COLO668 (cell line): ENCODE results near the gene LSM7.
A peak's percentile ranks its signal among the peaks of the same experiment; 100 is the strongest.

ENCODE experiments used
- DNase-seq: peaks from one replicate; lab custom pipeline; 2025; ENCODE audit not compliant: unreplicated experiment; lab: John Stamatoyannopoulos, UW

The LSM7 gene

DNA sequence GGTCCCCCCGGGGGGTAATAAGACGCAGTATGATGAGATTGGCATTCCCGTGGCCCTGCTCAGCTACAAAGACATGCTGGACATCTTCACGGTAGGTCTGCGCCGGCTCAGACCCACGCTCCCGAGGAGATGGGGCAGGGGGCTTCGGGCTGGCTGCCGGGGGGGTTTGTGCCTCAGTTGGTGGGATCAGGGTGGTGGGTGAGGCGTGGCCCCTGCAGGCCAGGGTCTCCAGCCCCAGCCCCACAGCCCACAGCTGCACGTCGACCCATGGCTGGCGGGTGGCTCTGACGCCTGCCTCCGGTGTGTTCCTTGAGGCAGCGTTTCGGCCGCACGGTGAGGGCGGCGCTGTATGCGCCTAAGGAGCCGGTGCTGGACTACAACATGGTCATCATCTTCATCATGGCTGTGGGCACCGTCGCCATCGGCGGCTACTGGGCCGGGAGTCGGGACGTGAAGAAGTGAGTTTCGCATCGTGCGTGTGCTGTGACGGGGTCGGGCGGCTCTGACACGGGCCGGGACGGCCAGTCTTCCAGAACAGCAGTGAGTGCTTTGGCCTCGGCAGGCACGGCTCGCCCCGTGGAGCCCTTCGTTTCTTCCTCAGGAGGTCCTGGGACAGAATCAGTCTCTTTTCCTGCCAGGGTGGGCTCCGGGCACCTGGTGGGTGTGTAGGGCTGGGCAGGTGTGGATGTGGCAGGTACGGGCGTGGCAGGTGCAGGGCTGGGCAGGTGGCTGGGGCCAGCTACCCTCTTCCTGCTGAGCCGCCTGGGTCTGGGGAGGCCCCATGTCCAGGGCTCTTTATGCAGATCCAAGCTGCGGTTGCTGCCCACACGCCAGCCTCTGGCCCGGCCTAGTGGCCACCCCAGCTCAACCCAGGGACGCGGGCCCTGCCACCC is 10.6 kb upstream of the LSM7 start:
- peak; percentile 54 for DNase-seq

DNA sequence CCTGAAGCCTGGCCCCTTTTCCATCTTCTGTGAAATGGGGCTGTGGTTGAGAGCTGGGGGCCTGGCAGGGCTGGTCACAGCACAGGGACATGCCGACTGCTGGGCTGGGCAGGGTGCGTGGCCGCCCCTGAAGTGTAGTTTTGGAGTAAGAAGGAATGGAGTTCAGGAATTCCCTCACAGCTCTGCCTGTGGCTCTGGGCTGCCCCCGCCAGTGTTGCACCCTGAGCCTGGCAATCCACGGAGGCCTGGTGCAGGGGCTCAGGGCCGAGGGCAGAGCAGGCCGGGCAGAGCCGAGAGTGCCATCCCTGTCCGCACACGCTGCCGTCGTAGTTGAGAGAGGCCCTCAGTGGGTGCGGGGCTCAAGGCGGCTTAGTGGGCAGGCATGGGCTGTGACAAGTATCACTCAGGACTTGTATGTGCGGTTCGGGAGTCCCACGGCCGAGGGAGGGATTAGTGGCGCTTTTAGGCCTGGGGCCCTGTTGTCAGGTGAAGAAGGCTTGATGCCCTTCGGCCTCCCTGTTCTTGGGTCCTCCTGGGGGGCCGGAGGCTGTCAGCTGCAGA is 9.7 kb upstream of the LSM7 start:
- no peak for DNase-seq

DNA sequence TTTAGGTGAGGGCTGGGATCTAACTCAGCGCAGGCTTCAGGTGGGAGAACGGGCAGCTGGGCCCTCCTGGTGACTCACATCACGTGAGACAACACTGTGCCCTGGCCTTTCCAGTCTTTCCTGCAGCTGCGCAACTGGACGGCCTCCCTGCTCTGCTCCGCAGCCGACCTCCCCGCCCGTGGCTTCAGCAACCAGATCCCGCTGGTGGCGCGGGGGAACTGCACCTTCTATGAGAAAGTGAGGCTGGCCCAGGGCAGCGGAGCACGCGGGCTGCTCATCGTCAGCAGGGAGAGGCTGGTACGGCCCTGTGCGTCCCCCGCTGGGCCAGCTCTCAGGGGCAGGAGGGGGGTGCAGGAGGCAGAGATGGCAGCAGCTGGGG is 8.9 kb upstream of the LSM7 start:
- DNase-seq, result peak; percentile 96

DNA sequence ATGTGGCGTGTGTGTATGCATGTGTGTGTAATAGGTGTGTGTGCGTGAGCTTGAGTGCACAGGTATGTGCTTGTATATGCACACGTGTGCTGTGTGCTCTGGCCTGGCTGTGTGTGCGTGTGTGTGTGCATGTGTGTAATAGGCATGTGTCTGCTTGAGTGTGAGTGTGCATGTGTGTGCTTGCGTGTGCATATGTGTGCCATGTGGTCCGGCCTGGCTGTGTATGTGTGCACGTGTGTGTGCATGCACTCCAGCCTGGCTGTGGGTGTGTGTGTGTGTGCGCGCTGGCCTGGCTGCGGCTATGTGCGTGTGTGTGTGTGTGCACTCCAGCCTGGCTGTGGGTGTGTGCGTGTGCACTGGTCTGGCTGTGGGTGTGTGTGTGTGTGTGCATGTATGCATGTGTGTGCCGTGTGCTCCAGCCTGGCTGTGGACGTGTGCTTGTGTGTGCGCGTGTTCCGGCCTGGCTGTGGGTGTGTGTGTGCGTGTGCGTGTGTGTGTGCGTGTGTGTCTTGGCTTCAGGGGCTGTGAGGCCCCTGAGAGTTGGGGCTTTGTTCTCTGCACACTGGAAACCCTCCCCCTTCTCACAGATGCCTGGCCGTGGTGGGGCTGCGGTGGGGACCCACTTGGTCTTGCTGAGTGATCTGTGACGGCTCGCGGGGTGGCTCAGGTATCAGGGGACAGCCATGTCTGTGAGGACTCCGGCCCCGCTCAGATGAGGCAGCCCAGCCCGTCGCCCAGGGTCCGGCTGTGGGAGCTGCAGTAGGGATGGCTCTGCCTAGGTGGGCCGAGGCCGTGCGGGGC is 8.3 kb upstream of the LSM7 start:
- no peak for DNase-seq

DNA sequence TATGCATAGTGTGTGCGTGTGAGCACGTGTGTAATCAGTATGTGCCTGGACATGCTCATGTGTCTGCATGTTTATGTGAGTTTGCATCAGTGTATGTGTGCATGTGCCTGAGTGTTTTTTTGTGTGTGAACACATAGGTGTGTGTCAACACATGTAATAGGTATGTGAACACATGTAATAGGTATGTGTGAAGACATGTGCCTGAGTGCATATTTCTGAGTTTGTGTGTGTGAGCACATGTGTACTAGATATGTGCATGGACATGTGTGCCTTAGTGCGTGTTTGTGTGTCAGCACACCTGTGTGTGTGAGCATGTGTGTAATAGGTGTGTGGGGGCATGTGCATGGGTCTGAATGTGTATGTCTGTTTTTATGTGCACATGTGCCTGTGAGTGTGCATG is 7.5 kb upstream of the LSM7 start:
- DNase-seq, result no peak

DNA sequence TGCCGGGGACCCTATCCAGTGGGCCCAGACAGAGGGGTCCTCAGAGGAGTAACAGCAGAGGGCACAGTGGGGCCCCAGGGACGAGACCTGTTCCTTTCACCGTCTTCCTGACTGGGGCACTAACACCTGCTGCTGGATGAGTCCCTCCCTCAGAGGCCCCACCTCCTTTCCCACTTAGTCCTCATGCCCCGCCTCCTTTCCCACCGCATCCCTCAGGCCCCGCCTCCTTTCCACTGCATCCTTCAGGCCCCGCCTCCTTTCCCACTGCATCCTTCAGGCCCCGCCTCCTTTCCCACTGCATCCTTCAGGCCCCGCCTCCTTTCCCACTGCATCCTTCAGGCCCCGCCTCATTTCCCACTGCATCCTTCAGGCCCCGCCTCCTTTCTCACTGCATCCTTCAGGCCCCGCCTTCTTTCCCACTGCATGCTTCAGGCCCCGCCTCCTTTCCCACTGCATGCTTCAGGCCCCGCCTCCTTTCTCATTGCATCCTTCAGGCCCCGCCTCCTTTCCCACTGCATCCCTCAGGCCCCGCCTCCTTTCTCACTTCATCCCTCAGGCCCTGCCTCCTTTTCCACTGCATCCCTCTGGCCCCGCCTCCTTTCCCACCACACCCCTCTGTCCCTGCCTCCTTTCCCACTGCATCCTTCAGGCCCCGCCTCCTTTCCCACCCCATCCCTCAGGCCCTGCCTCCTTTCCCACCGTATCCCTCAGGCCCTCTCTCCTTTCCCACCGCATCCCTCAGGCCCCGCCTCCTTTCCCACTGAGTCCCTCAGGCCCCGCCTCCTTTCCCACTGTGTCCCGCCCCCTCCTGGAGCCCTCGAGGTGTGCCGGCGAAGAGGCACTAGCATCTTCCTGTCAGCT is 6.8 kb upstream of the LSM7 start:
- peak; percentile 36 for DNase-seq

DNA sequence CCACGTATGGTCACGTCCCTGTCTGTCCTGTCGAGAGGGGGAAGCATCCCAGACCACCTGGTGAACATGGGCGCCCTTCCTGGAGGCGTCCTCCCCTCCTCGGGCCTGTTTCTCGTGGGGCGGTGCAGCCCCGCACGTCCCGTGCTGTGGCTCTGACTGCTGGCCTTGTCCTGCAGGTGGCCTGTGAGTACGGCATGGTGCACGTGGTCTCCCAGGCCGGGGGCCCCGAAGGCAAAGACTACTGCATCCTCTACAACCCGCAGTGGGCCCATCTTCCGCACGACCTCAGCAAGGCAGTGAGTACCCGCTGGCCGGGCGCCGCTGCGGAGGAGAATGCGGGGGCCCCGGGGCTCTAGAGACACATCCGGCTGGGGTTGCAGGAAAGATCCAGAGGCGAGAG is 6.0 kb upstream of the LSM7 start:
- no peak for DNase-seq

DNA sequence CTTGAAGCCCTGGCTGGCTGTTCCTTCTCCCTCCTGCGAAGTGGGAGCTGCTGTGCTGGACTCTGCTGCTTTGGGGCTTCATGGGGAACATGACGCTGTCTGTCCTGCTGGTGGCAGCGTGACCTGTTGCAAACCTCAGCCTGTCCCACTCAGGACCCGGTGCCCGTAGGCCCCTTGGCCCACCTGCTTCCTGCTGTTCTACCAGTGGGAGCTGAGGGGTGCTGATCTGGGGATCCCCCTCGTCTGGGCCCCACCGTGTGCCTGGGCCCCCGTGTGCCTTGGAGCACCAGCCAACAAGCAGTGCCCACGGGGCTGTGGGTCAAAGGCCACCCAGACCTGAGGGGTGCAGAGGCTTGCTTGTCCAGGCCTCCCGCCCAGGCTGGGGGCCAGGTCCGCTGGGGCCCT is 5.4 kb upstream of the LSM7 start:
- DNase-seq, result peak; percentile 56

DNA sequence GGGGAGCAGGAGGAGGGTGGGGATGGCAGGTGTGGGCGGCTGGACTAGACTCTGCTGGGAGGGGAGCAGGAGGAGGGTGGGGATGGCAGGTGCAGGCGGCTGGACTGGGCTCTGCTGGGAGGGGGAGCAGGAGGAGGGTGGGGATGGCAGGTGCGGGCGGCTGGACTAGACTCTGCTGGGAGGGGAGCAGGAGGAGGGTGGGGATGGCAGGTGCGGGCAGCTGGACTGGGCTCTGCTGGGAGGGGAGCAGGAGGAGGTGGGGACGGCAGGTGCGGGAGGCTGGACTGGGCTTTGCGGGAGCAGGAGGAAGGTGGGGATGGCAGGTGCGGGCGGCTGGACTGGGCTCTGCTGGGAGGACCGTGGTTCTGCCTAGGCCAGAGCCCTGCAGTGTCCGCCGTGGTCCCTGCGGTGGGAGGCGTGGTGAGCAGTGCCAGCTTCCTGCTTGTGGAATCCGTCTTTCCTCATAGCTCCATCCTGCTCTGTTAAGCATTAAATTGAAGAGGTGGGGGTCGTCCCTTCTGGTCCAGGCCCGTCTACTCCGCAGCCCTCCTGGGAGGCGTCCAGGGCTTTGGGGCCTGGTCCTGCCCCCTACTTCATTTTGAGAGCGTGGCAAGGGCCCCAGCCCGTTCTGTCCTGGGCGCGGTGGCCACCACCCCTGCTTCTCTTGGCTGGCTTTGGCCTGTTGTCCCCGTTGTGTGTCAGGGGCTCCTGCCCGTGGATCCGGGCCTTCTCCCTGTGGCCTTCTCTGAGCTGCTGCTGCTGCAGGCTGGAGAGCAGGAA is 4.8 kb upstream of the LSM7 start:
- DNase-seq, result peak; percentile 96

DNA sequence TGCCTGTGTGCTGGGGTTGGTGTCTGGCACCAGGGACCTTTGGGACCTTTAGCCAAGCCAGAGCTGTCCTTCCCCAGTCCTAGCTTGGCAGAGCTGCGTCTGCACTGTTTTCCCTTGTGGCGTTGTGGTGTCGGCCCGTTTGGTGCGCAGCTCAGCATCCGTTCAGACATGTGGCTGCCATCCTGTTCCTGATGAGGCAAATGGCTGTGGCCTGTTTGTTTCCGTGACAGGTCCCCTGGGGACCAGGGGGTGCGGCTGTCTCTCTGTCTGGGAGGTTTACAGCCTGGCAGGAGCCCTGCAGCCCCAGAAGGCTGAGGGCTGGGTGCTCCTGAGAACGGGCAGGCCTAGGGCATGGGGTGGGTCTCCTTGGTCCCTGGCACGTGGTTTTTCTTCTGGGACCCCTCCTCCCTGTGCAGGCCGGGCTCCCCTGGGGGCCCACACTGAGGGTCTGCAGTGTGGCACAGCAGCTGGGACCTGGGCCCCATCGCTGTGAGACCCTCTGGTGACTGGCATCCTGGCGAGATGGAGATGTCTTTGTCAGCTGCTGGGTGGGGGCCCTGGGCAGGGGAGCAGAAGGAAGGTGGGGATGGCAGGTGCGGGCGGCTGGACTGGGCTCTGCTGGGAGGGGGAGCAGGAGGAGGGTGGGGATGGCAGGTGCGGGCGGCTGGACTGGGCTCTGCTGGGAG is 4.1 kb upstream of the LSM7 start:
- peak; percentile 70 for DNase-seq

DNA sequence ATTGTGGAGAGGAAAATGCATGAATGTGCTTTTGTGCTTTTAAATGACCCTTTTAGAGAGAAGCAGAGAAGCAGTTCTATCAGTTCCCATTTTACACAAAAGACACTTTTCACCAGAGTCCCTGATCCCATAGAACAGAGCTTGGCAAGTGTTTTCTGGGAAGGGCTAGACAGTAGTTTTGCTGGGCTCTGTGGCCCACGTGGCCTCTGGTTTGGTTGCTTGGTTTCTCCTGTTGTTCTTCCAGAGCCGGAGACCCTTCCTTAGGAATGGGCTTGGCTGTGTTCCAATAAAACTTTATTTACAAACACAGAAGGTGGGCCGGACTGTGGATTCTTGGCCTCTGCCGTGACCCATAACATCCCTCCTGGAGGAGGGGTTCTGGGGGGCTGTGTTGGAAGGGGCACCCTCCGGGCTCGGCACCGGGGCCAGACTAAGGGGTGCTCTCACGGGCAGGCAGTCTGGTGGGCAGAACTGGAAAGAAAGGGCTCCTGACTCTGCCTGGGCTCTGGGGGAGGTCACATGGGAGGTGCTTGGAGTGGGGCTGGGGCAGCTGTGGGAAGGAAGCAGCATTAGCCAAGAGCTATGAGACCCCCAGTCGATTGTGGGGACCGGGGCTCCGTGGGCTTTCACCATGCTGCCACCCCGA is 3.3 kb upstream of the LSM7 start:
- peak; percentile 38 for DNase-seq

DNA sequence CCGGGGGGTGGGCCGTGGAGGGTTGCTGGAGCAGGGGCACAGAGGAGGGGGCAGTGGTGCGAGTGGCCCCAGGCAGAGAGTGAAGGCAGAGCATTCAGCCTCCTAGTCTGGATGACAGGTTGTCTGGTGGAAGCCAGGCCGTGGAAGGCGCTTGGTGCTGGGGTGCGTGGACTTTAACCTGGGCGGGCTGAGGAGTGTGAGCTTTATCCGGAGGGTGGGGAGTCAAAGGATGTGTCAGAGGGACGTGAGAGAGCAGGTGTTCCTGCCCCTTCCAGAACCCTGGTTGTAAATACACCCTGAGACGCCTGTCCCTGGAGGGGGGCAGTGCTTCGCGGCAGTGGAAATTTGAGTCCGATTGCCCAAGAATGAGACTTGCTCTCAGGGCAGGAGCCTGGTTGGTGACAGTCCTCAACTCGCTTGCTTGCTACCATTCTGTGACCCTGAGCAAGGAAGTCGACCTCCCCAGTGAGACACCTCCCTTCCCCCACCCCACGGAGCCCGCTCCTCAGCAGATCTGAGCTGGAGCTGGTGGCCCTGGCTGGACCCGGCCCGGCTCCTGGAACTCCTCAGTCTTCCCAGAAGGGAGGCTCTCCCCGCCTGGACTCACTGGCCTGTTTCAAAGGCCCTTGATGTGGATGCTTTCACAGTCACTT is 2.4 kb upstream of the LSM7 start:
- DNase-seq, result peak; percentile 89

DNA sequence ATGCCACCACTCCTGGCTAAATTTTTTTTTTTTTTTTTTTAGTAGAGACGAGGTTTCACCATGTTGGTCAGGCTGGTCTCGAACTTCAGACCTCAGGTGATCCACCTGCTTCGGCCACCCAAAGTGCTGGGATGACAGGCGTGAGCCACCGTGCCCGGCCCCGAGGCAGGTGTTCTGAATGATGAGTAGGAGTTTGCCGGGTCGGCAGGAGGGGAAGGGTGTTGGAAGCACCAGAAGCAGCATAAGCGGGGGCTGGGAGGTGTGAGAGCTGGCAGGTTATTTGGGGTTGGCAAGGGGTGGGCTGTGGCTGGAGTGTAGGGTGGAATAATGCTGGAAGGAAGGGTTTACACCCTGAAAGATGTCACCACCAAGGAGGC is 1.9 kb upstream of the LSM7 start:
- peak; percentile 72 for DNase-seq

DNA sequence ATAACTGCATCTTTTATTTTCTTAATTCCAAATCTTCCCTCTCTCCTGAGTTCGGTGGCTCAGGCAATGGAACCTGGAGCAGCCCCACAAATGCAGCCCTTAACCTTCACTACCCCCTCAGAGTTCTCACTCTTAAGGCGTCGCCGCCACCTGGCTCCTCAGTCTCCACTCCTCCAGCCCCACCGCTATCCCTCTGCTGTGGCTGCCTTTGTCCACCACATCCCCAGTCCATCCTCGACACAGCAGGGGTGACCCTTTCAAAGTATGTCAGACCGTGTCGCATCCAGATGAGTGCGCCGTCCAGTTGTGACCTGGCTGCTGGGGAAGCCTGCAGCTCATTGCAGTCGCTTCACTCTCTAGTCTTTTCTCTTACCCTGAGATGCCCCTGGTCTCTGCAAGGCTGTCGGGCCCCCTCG is 1.1 kb upstream of the LSM7 start:
- peak; percentile 37 for DNase-seq

DNA sequence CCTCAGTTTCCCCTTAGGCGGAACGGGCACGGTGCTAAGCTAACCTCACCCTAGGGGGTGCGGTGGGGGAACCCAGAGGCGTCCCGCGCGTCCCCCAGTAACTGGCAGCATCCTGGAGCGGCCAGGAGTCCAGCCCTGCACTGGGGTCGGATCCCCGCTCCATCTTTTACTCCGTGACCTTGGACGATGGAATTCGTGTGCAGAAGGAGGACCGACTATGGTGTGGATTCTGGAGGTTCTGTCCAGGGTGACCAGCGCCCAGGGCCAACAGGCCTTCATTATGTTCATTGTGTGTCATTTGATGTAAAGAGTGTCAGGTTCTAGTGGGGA is 728 bp upstream of the LSM7 start:
- DNase-seq, result peak; percentile 26

DNA sequence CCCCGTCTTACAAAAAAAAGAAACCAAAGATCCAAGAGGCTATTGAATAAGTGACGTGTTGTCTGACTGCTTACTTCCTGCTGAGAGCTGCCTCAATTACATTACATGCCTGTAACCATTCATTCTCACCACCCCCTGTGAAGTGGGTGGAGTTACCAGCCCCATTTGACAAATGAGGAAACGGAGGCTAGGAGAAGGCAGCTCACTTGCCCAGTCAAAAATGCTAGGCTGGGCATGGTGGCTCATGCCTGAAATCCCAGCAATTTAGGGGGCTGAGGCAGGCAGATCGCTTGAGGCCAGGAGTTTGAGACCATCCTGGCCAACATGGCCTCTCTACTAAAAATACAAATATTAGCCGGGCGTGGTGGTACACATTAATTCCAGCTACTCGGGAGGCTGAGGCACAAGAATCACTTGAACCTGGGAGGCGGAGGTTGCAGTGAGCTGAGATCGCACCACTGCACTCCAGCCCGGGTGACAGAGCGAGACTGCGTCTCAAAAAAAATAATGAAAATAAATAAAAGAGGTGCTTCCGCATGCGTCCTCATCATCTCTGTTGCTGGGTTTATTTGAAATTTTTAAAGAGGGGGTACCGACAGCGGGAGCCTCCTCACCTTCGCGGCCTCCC is 499 bp downstream of the LSM7 start:
- peak; percentile 41 for DNase-seq

DNA sequence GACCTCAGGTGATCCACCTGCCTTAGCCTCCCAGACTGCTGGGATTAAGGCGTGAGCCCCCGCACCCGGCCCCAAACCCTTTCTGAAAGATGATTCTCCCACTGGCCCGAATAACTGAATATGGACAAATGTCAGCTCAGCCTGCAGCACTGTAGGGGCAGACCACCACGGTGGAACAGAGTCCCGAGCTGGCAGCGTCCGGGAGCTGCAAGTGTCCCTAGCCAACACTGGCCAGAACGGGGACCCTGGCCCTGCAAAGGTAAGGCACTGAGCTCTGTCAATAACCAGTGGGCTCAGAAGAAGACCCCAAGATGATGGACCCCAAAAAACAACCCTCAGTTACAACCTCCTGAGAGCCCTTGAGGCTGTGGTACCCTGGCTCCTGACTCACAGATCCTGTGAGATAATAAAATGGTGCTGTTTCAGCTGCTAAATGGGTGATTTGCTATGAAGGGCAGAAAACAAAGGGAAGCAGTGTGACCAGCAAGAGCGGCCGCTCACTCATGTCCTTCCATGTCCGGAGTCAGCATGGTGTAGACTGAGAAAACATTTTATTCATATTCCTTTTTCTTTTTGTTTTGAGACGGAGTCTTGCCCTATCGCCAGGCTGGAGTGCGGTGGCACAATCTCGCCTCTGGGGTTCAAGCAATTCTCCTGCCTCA is 1.6 kb downstream of the LSM7 start:
- no peak for DNase-seq
